GM21423 (cell line): ENCODE data around the gene TULP1.
"Not testable (repeated sequence)": the region's sequence is repeated elsewhere in the genome, so short reads cannot be mapped to it uniquely, and the experiment has no call there.

ENCODE experiments used
- ATAC-seq: cut with Tn5 transposase; IDR thresholded peaks from one replicate; pipeline ENCODE4 v1.9.1; 2021; ENCODE audit warnings: mild to moderate bottlenecking, moderate library complexity; ENCODE audit not compliant: unreplicated experiment

Gene TULP1

DNA sequence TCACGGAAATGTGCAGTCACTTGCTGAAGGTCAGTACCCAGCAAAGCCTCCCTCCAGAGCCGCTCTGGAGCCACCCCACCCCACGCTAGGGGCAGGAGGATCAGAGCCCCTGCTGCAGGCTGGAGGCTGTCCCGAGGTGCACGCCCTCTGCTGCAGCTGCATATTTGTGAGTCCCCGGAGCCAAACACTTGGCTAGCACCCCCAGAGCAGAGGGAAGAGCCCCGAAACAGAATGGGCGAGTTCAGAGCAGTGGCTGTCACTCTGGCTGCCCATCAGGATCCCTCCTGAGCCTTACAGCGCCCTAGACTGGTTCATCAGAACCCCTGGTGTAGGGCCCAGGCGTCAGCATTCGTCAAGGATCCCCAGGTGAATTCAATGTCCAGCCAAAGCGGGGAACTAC is 9.5 kb upstream of the TULP1 start:
- no peak for ATAC-seq

DNA sequence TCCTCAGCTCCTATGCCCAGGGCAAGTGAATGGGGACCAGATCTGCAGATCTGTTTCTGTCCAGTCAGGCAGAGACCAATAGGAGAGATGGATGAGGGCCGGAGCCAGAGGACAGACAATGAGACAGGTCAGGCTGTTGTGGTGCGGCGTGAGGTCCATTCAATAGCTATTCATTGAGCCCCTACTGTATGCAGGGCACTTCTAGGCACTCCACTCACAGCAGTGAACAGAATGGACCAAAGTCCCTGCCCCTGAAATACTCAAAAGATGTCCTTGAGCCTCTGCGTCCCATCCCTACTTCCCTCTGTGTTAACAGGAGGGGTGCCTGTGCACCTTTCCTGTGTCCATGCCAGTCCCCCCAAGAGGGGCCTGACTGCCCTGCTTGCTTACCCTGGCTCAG is 8.5 kb upstream of the TULP1 start:
- no peak for ATAC-seq

DNA sequence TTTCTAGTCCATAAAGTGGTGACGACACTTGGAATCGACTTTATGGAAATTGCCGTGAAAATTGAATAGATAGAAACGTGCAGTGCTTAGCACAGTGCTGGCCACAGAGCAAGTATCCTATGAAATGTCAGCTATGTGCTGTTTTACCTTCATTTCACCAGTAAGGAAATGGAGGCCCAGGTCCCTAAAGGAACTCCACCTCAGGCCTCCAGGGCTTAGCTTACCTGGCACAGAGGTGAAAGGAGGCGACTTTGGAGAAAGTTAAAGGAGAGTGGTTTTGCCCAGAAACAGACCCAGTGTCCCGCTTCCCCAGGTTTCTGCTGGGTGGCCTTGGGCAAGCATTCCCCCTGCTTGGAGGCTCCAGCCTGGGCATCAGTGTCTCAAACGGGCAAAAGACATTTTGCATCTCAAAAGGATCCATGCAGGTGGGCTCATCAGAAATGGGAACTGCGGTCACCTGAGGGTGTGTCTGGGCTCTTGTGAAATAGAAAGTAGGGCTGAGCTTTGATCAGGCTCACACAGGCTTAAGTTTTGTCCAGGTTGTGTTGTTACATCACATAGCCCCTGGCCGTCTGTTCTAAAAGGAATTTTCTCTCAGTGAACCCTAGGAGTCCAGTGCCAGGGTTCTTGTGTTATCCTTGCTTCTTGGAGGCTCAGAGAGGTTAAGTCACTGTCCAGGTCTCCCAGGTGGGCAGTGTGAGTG is 6.8 kb upstream of the TULP1 start:
- ATAC-seq: no peak

DNA sequence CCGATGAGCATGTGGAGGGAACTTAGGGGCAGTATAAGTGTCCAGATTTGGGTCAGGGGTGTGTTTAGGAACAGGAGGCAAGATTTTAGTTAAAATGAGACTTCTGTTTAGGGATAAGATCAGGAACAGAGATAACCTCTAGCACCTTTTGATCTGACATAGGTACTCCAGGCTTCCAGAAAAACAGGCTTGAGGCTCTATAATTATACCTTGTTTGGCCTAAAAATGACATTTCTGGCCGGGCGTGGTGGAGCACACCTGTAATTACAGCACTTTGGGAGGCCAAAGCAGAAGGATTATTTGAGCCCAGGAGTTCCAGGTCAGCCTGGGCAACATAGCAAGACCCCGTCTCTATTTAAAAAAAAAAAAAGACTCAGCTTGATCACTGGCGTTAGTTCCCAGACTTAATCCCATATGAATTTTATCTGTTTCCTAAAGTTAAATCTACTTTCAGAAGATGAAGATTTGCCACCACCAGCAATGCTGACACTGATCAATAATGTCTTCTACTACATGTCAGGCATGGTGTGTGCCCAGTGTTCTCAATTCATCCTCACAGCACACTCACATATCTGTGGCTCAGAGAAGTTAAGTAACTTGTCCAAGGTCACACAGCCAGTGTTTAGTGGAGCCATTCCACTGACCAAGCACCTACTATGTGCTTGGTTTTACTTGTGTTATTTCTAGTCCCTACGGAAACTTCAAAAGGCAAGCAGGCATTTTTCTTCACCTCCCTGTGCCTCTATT is 6.0 kb upstream of the TULP1 start:
- ATAC-seq: no peak

DNA sequence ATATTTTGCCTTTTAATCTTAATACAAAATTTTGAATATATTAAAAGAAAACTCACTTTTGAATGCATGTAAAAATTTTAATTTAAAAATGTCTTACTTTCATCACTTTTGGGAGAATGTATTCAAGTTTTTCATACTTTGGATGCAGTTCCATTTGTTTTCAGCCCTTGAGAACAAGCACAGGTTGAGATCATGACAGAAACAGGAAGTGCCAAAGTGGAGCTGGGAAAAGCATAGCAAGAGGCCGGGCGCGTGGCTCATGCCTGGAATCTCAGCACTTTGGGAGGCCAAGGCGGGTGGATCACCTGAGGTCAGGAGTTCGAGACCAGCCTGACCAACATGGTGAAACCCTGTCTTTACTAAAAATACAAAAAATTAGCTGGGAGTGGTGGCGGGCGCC is 5.3 kb upstream of the TULP1 start:
- ATAC-seq: not testable (repeated sequence)

DNA sequence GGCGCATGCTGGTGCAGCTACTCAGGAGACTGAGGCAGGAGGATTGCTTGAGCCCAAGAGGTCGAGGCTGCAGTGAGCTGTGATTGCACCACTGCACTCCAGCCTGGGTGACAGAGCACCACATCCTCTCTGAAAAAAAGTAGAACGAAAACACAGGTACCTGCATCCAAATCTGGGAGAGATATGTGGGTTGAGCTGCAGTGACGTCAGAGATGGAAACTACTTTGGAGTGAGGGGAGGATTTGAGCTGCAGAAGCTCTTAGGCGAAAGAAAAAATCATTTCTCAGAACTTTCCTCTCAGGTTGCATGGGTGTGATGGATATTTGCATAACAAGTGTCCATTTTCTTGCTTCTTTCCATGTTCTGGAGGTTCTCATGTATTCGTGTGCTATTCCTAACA is 4.0 kb upstream of the TULP1 start:
- no peak for ATAC-seq

DNA sequence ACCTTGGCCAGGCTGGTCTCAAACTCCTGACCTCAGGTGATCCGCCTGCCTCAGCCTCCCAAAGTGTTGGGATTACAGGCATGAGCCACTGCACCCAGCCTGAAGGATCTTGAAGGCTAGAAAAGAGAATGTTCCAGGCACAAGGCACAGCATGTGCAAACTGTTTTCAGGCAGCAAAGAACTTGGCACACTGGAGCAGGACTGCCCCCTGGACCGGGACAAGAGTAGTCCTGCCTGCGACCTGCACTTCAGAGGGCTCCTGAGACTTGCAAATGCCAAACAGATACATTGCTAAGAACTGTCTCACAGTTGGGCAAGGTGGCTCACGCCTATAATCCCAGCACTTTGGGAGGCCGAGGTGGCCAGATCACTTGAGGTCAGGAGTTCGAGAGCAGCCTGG is 3.2 kb upstream of the TULP1 start:
- not testable (repeated sequence) for ATAC-seq

DNA sequence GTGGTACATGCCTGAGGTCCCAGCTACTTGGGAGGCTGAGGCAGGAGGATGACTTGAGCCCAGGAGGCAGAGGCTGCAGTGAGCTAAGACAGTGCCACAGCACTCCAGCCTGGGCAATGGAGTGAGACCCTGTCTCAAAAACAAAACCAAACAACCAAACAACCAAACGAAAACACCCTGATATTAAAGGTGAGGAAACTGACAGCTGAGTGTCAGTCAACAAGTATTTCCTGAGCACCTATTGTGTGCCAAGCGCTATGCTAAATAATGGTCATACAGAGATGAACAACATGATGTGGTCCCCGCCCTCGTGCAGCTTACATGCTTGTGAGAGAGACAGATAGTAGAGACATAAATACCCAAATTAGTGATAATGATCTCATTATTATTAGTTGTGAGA is 1.9 kb upstream of the TULP1 start:
- ATAC-seq: no peak

DNA sequence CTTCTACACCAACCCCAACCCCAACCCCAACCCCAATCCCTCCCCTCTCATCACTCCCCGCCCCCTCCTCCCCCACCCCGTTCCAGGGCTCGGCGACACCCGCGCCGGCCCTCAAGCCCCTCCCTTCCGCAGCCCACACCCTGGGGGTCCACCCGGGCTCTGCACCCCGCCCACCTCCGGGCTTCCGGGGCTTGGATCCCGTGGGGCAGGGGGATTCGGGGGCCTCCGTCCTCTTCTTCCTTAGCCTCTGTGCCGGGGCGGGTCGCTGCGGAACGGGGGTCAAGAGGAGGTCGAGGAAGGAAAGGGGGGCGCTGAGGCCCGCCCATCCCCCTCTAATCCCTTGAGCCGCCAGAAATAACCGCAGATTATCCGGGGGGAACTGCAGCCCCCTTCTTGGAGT is 690 bp downstream of the TULP1 start:
- no peak for ATAC-seq

DNA sequence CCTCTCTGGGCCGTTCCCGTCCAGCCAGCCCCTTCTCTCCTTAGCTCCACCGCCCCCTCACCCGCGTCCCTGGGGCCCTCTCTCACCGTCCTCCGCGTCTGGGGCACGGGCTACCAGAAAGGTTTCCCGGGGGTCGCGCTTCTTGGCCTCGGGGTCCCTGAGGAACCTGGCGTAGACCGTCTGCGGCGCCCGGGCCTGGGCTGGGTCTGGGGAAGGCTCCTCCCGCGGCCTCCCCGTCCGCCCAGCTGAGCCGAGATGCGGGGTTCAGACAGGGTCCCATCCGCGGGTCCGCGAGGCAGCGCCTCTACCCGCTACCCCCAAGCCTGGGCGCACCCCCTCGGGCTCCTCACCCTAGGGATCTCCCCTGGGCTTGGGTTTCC is 1.1 kb downstream of the TULP1 start:
- ATAC-seq: no peak

DNA sequence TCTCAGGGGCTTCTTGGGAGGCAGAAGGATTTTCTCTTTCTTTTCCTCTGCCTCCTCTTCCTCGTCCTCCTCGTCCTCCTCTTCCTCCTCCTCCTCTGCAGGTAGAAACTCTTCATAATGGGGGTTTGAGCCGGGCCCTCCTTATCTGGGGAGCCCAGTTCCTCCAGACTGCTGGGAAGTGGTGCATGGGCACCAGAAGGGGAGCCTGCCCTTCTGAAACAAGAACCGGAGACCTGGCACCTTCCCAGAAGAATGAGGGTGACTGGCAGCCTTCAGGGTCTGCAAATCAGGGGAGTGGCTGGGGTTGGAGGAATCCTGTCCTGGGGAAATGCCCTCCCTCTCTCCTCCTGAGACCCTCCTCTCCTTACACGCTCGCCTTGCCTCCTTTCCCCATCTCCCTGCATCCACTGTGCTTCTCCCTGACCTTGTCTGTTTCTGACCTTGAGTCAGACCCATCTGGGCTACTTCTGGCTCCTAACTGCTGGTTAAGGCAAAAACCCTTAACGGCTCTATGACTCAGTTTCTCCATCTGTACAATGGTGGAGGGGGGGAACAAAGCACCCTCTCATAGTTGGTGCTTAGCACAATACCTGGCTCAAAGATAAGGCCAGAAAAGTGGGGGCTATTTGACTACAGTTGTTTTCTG is 1.7 kb downstream of the TULP1 start:
- no peak for ATAC-seq

DNA sequence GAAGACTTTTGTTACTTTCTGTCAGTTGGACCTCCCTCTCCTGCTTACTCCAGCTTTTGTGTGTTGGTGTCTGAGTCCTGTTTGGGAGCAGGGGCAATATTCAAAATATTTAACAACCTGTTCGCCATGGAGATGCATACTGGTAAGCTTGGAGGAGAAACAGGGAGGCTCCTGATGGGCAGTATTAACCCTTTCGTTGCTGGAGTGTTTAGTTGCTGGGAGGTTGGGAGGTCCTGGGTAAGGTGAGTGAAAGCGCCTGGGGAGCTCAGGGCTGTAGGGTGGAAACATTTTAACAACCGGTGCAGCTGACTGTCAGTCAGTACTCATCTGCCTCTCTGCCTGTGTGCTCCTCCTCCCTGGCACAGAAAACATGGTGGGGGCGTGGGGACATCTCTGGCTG is 4.2 kb downstream of the TULP1 start:
- ATAC-seq: no peak

DNA sequence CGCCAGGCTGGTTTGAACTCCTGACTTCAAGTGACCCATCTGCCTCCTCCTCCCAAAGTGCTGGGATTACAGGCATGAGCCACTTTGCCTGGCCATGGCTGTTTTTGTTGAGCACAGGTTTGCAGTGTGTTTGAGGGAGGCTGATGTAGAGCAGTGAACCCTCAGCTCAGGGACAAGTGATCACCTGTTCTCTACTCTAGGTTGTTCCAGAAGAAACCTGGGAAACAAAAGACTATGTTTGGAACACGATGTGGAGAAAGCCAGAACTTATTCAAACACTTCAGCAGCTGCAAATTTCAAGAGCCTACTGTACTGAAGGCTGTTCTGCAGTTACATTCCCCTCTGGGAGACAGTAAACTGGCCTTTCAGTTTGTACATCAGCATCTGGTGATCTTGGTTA is 4.7 kb downstream of the TULP1 start:
- no peak for ATAC-seq

DNA sequence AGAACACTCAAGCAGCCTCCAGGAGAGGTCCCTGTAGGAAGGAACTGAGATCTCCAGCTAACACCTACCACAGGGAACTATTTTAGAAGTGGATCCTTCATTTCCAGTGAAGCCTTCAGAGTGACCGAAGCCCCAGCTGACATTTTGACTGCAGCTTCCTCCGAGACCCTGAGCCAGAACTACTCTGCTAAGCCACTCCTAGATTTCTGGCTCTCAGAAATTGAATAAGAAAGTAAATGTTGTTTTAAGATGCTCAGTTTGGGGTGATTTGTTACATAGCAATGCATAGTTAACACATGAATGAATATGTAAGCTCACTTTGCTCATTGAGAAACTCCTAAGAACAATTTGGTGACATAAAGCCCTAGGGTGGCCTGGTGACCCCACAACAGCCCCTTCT is 5.5 kb downstream of the TULP1 start:
- no peak for ATAC-seq

DNA sequence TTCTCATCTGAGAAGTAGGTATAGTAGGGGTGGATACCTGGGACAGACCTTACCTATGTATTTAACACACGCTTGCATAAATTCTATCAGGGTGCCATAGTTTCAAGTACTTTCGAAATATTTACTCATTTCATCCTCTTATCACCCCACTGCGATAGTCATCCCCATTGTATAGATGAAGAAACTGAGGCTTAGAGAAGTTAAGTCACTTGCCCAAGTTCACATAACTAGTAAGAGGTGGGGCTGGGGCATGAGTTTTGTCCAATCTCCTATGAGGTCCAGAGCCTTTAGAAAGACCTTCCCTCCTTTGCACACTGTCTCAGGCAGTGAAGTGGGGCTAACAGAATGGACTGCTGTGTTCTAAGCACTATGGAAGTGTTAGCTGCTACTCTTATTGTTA is 6.2 kb downstream of the TULP1 start:
- ATAC-seq: no peak

DNA sequence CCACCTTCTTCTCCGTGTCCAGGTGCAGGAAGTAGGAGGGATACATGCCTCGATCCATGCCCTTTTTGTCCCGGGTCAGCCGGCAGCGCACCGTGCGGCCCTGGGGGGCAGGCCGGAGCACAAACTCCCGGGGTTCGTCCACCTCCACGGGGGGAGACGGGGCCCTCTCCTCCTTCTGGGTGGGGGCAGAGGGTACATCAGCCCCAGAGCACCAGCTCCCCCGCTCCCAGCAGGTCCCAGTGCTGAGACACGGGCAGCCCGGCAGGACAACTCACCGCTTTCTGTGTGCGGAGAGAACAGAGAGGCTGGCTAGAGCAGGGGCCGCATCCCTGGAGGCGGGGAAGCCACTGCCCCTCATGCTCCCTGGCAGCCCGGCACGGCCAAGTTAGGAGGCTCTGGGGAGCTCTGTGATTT is 6.7 kb downstream of the TULP1 start:
- ATAC-seq: no peak

DNA sequence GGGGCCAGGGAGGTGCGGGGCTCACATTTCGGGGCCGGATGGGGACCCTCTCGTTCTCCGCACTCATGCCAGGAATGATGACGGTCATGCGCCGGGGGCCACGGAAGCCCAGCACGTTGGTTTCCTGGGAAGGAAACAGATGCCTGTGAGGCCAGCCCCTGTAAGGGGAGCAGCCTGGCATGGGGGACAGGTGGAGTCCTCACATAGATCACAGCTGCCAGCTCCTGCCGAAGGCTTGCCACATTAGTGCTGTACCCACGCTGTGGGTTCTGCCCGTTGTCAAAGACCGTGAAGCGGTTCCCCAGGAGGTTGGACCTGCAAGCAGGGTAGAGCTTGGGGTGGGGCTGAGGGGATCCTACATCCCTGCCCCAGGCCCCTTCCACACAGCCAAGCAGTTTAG is 9.2 kb downstream of the TULP1 start:
- ATAC-seq: no peak

DNA sequence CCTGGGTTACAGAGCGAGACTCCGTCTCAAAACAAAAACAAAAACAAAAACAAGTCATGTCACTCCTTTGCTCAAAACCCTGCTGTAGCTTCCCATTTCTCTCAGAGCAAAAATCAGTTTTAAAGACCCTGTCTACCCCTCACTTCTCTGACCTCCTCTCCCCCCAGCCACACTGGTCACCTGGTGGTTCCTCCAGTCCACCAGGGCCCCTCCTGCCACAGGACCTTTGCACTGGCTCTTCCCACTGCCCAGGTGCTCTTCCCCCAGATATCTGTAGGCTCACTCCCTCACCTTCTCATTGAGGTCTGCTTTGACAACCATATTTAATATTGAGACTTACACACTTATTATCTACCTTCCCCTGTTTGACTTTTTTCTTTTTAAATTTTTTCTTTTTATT is 10.9 kb downstream of the TULP1 start:
- ATAC-seq: no peak

DNA sequence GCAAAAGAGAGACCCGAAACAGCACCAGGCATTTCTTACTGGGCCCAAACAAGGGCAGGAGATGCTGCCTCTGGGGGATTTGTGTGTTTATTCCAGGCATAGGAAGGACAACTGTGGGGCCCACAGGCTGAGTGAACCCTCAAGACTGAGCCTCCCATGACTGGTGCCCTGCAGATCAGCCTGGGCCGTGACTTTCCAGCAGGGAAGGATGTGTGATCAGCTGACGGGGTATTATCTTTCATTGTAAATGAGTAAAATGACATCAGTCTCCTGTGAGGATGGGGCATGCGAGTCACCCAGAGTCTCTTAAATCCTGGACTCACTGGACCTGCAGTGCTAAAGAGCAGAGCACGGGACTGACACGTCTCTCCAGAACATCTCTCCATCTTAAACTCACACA is 11.9 kb downstream of the TULP1 start:
- ATAC-seq: no peak

DNA sequence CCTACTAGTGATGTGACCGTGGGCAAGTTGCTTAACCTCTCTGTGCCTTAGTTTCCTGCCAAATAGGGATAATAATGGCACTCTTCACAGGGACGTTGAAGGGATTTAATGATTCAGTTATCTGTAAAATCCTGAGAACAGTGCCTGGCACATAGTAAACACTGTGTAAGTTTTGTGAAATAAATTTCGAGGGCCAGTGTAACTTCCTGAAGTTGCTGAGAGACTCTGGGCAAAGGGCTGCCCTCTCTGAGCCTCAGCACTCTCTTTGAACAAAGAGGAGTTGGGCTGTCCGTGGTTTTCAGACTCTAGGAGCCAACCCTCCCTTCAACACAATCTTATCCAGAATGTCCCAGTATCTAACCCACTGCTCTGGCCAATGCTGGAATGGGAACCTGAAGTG is 13.3 kb downstream of the TULP1 start:
- no peak for ATAC-seq

DNA sequence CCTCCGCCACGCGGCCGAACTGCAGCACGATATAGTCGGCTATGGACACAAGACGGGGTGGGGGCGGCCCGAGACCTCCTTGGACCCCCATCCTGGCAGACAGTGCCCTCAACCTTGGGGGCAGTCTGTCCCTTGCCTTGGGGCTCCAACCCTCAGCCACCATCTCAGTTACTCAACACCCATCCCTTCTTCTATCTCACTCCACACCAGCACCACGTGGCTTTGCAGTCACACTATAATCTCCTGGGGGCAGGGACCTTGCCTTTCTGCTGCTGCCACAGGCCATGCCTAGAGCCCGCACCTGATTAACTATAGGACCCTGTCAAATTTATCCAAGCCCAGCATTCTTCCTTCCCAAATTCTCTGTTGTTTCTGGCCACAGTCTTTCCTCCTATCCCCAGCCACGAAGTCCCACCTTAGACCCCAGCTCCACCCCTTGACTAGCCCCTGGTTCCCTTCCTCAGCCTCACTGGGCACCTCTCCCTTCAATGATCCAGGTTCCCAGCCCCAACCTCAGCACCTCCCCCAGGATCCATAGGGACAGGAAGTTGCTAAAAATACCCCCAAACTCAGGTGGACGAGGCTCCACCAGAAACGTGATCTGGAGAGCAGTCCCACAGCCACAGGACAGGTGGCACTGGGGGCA is 14.2 kb downstream of the TULP1 start:
- no peak for ATAC-seq
